Mucosa of gallbladder (tissue), 1 donor: ENCODE results near the gene CREM. TPM values are rescaled to one million over a fixed set of nuclear protein-coding genes. Genes with fewer than 3 reads are reported as not detected.
"Not testable (repeated sequence)": the region's sequence is repeated elsewhere in the genome, so short reads cannot be mapped to it uniquely, and the experiment has no call there.

Experiments
- DNase-seq: peaks from one replicate; pipeline ENCODE4 v3.0.0-alpha.2; 2020; ENCODE audit warnings: low spot score
- total RNA-seq: library from RNA; stranded (reverse); gene quantifications from one replicate; pipeline ENCODE4 v1.2.1, GENCODE V29; 2021
- donor health status: DM: no; HTN: no; CAD: no.

The CREM gene
- total RNA-seq, 1 donor from 2014 or later, result 26.8 TPM

DNA sequence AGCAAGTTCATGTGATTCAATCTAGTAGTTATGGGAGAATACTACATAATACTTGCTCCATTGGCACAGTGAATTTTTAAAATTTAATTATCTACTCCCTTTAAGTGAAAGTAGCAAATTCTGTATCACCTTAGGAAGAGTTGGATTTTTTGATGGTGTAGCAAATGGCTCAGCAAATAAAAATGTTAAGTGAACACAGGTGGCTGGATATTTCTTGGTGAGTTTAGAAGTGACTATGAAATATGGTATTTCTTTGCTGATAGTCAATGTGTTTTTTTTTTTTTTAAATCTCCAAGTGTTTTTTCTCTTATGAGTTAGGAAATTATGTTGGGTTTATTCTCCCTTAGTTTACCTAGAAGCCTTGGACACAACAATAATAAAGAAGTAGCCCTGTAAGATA lies 67.8 kb downstream of the CREM start:
- DNase-seq, result no peak

DNA sequence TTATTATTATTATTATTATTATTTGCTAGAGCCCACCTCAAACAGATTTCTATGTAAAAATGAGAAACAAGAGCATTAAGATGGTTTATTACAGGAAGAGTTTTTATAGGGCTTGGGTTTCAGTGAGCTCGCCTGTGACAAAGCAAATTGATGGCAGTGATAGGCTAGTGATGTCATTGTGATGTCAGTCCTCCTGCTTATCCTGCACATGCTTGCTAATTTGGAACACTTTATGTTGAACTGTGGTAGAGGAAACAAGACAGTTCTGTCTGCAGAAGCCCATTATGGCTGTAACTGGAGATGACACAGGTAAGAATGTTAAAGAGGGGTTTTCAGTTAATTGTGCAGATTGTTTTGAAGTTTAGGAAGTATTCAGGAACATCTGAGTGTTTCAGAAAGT lies 68.3 kb downstream of the CREM start:
- DNase-seq, result no peak

DNA sequence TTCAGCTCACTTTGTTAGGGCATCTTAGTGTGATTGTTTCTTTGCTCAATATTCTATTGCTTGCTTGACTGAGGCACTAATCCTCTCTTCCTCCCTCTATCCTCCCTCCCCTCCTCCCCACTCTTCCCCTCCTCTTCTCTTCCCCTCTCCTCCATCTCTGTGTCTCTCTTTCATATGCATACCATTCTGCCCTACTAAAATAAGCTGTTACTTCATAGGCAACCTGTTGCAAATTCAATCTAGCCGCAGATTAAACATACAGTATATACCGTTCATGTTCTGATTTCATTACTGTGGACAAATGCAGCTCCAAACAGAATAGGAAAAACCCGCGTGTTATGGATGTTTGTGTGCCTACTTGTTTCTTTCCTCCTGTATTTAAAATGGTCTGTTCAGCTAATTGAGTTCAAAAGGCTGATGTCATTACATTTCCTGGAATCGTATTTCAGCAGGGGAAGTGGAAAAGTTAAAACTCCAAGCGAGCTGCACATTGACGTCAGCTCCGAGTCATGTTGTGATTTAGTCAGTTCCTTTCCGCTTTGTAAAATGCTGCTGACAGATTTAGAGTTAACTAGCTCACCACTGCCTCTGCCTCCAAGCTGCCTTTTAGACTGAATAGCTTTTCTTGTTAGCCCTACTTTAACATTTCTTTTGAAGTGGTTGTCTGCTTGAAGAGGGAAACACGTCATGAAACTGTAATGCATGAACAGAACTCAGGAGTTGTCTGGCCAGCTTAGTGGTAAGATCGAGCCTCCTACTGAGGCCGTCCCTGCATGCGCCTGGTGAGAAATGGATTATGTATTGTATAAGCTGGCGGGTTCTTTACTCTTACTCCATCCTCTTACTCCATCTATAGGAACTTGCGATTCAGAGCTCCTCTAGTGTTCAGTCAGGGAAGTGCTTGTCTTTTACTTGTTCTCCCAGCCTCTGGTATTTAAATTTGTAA lies 69.0 kb downstream of the CREM start:
- peak; percentile 81 for DNase-seq

DNA sequence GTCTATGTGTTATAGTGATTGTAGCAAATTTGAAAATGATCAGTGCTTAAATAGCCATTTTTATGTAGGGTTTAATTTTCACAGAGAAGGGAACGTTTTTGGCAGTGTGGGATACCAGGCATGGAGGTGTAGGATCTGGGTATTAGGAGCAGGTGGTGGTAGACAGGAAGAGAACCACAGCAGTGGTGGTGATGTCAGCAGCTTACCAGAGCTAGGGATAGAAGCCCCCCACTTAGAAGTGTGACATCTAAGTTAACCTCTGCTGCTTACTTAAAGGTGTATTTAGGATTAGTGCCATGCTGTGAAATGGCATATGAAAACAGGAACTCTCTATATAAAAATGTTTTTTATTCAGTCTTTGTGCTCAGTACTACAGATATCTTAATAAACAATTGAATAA lies 73.8 kb downstream of the CREM start:
- no peak for DNase-seq

DNA sequence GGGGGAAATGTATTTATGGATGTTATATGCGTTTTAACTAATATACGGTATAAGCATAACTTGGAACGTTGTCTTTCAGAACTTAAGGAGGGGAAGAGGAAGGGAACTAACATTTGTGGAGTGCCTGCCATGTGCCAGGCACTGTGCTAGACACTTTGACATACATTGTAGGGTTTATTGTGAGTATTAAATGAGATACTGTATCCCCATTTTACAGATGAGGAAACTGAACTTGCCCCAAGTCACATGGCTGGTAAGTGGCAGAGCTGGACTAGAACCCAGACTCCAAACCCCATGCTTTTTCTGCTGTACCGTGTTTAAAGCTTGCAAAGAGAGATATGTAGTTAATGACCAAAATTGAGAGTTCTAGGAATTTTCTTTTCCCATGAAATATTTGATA lies 74.6 kb downstream of the CREM start:
- DNase-seq, result no peak

DNA sequence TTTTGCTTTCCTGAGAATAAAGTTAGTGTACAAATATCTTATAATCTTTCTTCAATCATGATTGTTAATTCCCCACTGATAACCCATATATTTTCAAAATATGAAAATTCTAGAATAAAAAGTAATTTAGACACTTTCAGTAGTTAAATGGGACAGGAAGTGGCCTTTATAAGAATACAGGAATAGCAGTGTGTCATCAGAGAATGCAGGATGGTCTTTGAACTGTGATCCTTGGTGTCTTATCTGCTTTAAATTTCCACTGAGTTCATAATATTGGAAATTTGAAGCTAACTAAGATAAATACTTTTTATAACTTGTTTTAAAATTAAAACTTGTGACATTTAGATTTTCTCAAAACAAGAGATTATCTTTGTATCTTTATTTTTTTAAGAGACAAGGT lies 75.4 kb downstream of the CREM start:
- no peak for DNase-seq

DNA sequence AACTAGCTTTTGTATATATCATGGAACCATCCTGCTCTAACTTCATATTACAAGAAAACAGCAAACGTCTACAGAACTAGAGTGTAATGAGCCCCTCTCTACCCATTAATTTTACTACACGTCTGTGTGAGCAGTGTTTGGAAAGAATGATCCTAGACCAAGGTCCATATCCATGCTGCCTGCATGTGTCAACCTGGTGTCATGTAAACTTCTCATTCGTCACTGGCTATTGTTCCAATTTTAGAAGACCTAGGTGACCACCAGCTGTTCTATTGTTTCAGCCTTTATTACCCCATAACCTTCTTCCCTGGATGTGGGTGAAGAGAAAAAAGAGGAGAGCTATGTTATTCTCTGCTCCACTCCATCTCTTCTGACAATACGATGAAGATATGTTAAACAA lies 77.1 kb downstream of the CREM start:
- DNase-seq, result no peak

DNA sequence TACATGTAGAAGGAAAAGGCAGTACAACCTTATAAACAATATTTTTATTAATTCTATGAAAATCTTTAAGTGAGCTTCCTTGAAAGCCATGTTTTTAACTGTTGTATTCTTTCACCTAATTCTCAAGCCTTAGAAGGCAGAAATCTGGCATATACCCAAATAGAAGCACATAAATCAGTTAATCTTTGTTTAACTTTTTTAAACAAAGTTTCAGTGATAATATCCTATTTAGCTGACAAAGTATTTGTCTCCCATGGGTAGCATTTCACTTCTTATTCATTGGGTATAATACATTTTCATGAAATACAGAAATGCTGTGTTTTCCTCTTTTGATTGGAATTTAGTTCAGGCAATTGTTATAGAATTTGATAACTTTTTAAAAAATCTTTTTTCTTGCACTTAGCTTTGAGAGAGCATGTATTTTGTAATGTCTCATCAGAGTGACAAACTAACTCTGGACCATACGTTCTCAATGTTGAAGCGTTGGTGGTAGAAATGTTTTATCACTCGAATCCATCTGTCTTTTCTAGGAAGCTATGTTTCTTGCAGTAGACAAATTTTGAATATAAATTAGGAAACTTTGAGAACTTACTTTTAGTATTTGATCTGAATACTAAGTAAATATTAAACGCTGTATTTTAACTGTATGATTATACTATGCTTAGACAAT lies 78.1 kb downstream of the CREM start:
- DNase-seq, result no peak

DNA sequence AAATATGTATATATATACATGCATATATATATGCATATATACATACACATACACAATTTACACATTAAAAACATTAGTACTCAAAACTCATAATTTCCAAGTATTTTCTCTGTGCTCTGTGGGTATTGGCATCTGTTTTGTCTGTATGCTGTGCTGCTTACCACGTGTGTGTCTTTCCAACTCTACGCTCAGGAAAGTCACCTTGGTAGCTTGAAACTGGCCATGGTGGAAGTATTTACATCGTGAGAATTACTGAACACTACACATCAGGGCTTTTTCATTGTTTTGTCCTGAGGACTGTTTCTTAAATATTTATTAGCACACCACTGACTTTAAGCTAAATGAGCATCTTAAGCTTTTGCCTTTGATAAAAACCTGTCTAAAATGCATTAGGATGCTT lies 79.6 kb downstream of the CREM start:
- DNase-seq, result no peak

DNA sequence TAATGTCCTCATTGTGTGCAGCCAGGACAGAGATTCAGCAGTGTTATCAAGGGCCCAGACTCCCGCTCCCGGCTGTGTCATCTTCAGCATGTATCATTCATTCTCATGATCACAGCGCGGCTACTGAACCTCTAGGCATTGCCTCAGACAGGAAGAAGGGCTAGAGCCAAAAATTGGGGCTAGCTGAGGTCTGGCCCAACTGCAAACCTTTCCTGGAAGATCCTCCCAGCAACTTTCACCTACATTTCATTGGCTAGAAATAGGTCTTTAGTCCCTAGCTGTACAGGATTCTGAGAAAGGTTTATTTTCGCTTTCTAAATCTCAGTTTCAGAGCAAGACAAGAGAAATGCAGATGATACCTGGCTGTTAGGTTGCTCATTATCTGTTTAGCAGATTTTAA lies 81.9 kb downstream of the CREM start:
- DNase-seq, result no peak

DNA sequence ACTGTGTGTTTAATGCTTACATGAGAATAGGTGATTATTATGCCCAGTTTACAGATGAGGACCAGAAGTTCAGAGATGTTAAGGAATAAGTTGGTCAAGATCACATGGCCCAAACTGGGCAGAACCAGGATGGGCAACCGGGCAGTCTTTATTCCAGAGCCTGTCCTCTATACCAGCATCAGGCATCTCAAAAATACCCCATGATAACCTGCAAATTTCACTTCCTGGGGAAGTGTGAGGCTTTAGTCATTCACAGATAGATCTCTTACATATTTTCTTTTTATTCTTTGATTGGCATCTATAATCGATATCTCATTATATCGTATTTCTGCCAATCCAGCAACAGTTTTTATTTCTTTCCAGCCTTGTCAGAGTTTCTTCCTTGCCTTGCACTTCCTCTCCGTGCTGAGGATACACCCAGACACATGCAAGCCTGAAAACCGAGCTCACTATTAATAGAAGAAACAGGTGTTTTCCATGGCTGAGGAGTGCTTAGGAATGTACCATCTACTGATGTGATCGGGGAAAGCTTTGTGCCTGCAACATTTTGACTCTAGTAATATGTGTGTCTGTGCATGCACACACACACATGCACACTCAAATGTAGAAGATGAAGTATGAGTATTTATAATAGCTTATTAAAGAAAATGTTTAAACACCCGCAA lies 82.4 kb downstream of the CREM start:
- DNase-seq, result no peak

DNA sequence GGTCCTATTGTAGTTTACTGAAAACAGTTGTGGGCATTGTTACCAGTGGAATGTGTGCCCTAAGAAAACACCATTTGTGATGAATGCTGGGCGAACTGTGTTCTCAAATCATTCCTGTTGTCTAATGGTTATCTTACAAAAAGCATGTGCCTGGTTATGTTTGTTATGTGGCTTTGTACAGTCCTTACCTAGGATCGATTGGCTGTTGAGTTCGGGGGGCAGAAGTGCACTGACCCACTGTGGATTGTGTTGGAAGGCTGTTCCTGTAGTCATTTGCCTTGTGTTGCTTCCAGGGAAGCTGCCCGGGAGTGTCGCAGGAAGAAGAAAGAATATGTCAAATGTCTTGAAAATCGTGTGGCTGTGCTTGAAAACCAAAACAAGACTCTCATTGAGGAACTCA lies 84.3 kb downstream of the CREM start:
- DNase-seq, result no peak

DNA sequence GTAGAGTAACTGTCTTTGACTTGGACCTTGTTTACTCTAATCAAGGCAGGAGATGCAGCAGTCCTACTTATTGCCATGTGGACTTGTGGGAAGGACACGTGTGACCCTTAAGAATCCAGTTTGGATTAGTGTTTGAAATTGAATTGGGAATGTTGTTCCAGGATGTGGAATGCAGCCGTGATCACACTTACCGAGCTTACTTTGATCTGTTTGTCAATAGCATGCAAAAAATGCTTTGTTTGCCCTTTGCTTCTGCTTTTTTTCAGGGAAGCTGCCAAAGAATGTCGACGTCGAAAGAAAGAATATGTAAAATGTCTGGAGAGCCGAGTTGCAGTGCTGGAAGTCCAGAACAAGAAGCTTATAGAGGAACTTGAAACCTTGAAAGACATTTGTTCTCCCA lies 84.7 kb downstream of the CREM start:
- DNase-seq, result no peak

DNA sequence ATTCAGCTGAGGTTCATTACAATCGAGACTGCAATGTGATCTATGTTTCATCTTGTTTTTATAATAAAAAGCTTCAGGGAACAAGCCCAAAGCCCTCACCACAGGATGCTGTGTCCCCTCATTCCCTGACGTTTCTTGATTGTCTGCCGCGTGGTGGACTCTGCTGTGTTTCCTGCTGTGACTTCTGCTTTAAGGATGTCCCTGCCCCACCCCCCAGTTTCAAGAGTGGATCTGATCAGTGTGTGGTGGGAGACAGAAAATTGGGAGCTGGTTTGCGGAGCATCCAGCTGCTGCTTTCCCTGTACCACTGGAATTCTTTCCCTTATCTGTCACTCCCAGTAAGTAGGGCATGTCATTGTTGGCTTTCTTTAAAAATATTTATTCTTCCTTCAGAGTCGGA lies 86.2 kb downstream of the CREM start:
- peak; percentile 50 for DNase-seq

DNA sequence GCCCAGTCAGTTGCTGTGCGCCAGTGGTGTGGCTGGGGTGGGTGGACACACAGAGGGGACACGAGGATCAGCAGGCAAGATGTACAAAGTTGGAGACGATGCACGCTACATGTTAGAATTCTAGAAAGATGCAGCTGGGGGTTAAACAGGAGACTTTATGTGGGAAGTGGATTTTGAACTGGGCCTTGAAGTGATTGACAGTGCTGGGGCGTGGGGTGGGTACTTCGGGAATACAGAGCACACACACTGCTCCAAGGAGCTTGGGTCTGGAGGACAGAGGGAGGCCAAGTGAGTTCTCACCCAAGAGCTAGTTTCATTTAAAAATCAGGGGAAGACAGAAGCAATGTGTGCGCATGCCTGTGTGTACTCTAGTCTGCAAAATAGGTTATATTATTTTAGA lies 87.1 kb downstream of the CREM start:
- no peak for DNase-seq

DNA sequence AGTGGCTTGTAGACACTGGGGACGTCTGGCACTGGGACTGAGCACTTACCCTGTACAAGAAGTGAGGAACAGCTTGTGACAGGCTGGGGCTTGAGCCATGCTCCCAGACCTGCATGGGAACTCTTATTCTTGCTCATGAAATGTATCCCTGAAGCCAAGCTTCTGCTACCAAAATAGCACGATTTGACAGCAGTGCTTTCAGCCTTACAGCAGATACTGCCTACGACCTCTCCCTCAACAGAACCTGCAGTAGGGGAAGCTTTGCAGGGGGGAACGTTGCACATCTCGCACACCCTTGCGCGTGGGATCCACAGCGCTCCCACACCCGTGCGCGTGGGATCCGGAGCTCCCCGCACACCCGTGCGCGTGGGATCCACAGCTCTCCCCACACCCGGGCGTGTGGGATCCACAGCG lies 88.0 kb downstream of the CREM start:
- no peak for DNase-seq

DNA sequence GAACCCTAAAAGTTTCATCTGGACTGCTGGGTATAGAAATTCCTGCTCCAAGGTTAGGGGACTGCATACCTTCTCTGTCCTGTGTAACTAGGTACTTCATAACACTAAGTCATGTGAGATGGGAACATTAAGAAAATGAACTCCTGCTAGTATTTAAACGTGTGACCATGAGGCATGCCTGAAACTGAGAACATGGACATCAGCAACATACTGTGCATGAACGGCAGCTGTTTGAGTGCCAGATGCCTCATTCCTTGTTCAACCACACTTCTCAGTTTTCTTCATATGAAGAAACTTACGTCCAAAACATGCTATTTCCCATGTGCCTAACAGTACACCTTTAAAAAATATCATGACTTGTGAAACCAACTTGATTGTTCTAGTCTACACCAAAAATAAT lies 88.5 kb downstream of the CREM start:
- no peak for DNase-seq

DNA sequence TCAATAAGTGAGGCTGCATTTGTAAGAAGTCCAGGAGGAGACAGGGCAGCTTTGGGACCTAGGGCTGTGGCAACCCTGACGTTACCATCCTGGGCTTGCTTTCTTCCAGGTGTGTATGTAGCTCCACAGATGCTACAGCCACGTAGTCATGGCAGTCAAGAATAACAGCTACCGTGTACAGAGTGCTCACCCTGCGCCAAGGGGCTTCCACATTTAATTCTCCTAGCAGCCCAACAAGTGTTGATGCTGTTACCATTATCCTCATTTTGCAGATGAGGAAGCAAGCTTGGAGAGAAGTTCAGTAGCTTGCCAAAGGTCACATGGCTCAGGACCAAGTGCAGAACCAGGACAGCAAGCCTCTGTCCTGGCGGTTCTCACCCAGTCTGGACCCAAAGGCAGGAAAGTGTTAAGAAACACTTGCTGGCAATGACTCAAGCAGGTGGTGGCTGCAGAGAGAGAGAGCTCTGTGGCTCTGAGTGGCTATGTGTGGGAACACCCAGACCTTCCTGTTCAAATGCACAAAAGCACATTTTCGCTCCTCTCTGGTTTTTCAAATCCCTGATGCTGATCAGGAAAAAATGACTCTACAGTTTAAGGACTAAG lies 89.8 kb downstream of the CREM start:
- DNase-seq, result peak; percentile 36

DNA sequence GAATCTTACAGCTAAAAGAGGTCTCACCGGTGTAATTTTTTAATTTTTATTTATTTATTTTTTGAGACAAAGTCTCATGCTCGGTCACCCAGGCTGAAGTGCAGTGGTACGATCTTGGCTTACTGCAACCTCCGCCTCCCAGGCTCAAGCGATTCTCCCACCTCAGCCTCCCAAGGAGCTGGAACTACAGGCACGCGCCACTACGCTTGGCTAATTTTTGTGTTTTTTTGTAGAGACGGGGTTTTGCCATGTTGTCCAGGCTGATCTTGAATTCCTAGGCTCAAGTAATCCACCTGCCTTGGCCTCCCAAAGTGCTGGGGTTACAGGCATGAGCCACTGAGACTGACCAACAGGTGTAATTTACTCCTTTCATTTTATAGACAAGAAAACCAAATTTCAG lies 90.3 kb downstream of the CREM start:
- not testable (repeated sequence) for DNase-seq

DNA sequence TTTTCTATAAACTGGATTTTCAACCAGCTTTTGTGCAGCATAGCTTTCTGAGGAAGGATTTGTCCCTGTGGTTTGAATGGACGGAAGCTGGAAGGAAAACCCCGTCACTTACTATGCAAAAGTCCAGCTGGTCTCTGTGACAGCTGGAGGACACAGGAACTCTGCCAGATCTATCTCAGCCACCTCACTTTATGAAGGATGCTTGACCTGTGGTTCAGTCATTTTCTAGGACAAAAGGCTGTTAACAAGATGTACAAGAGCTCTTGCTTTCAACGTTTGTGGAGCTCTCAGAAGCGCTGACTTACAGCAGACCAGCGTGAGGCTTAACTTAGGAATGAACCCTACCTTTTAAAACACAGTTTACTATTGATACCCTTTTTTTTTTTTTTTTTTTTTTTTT lies 90.8 kb downstream of the CREM start:
- DNase-seq, result no peak

DNA sequence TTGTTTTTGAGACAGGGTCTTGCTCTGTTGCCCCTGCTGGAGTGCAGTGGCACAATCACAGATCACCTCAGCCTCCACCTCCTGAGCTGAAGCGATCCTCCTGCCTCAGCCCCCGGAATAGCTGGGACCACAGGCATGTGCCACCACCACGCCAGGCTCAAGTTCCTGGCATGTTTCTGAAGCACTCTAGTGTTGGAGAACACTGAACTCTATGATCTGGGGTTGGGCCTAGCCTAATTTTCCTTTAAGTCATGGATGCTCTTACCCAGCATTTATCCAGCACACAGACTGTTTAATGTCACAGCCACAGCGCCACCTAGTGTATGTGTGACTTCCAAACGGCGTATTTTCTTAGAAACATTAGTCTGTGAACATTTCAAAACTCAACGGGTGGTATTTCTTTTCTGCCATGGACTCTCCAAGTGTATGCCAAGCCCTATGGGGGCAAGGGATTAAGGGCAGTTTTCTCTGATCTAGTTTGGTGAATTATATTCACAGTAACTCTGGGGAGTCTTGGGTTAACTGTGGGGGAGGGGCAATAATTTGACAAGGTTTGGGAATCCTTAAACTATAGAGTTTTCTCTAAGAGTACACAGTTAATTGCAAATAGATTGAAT lies 91.8 kb downstream of the CREM start:
- peak; percentile 85 for DNase-seq

DNA sequence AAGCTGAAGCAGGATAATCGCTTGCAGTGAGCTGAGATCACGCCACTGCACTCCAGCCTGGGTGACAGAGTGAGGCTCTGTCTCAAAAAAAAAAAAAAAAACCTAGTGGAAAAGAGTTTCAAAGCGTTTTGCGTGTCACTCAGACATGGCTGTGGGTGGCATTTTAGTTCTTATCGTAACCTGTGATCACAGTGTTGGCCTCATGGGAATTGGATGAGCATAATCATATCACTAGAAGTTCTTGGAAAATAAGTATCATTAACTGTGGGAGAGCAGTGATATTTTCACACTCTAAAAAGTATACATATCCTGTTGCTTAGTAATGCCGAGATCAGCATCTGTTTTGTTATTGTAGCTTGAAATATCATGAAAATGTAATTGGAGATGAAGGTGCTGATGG lies 92.6 kb downstream of the CREM start:
- DNase-seq, result no peak
